ENCODE measurements around the gene PHLPP1. TPM values are rescaled to one million over a fixed set of nuclear protein-coding genes. Genes with fewer than 3 reads are reported as not detected.

PHLPP1 gene
- total and polyA plus RNA-seq, 2 of the 13 experiments (the other 11 are each of a cell fraction or from before 2014, with no cell fraction given): 9.8 to 18.5 TPM

DNA sequence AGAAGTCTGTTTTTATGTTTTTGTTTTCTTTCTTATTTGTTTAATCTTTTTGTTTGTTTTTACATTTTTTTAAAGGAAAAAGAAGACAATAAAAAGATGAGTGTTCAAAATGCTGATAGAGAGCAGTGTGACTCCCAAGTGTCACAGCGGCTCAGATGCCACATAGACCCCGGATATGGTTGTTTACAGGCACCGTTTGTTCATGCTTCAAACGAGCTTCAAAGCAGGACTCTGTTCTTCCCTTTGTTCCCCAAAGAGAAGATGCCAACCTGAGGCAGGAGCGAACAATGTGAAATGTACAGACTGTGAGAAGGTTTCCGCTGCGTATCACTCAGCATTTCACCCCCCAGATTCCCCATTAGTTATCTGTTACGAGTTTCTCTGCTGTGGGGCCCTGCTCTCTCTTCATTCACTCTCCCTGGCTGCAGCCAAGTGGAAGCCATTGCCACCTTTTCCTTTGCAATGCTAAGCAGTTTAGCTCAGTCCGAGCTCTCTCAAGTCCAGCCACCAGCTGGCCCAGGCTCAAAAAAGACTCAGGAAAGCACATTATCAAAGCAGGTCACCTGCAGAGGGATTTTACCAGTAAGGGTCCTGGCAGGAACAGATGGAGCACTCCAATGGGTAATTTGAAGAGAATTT lies 36.4 kb upstream of the PHLPP1 start (continued):
- TF ChIP-seq, protein P1, sequence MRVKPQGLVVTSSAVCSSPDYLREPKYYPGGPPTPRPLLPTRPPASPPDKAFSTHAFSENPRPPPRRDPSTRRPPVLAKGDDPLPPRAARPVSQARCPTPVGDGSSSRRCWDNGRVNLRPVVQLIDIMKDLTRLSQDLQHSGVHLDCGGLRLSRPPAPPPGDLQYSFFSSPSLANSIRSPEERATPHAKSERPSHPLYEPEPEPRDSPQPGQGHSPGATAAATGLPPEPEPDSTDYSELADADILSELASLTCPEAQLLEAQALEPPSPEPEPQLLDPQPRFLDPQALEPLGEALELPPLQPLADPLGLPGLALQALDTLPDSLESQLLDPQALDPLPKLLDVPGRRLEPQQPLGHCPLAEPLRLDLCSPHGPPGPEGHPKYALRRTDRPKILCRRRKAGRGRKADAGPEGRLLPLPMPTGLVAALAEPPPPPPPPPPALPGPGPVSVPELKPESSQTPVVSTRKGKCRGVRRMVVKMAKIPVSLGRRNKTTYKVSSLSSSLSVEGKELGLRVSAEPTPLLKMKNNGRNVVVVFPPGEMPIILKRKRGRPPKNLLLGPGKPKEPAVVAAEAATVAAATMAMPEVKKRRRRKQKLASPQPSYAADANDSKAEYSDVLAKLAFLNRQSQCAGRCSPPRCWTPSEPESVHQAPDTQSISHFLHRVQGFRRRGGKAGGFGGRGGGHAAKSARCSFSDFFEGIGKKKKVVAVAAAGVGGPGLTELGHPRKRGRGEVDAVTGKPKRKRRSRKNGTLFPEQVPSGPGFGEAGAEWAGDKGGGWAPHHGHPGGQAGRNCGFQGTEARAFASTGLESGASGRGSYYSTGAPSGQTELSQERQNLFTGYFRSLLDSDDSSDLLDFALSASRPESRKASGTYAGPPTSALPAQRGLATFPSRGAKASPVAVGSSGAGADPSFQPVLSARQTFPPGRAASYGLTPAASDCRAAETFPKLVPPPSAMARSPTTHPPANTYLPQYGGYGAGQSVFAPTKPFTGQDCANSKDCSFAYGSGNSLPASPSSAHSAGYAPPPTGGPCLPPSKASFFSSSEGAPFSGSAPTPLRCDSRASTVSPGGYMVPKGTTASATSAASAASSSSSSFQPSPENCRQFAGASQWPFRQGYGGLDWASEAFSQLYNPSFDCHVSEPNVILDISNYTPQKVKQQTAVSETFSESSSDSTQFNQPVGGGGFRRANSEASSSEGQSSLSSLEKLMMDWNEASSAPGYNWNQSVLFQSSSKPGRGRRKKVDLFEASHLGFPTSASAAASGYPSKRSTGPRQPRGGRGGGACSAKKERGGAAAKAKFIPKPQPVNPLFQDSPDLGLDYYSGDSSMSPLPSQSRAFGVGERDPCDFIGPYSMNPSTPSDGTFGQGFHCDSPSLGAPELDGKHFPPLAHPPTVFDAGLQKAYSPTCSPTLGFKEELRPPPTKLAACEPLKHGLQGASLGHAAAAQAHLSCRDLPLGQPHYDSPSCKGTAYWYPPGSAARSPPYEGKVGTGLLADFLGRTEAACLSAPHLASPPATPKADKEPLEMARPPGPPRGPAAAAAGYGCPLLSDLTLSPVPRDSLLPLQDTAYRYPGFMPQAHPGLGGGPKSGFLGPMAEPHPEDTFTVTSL (CRISPR knock-in tag; IDR thresholded peaks at IDR 0.05; ENCODE audit: borderline replicate concordance): peak; percentile 38; the same call in 1 of the 2 replicates
- TF ChIP-seq ETV5 (CRISPR knock-in tag; IDR thresholded peaks at IDR 0.05; ENCODE audit: borderline replicate concordance) (peak; percentile 63; the same call in 1 of the 2 replicates), FOXA3 (CRISPR knock-in tag; IDR thresholded peaks at IDR 0.05) (peak; percentile 56; the same call in 1 of the 2 replicates), TCF7 (IDR thresholded peaks at IDR 0.05; ENCODE audit: low read depth) (peak; percentile 69; the same call in 1 of the 2 replicates)
- TF ChIP-seq, protein P2, sequence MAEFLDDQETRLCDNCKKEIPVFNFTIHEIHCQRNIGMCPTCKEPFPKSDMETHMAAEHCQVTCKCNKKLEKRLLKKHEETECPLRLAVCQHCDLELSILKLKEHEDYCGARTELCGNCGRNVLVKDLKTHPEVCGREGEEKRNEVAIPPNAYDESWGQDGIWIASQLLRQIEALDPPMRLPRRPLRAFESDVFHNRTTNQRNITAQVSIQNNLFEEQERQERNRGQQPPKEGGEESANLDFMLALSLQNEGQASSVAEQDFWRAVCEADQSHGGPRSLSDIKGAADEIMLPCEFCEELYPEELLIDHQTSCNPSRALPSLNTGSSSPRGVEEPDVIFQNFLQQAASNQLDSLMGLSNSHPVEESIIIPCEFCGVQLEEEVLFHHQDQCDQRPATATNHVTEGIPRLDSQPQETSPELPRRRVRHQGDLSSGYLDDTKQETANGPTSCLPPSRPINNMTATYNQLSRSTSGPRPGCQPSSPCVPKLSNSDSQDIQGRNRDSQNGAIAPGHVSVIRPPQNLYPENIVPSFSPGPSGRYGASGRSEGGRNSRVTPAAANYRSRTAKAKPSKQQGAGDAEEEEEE (CRISPR knock-in tag; IDR thresholded peaks at IDR 0.05; ENCODE audit: borderline replicate concordance): no peak
